Type B pancreatic cell (in vitro differentiated cells): ENCODE results near the gene TOR1AIP1. TPM values are rescaled to one million over a fixed set of nuclear protein-coding genes. Genes with fewer than 3 reads are reported as not detected.

Experiments used
- DNase-seq: peaks from one replicate; pipeline ENCODE4 v3.0.0; 2021; ENCODE audit warnings: mixed read lengths; ENCODE audit not compliant: unreplicated experiment; ENCODE audit errors: extremely low spot score
- H3K27ac Mint-ChIP-seq: 2 replicates; pipeline ENCODE4 v1.8.0; 2021; ENCODE audit warnings: mild to moderate bottlenecking, mixed read lengths
- H3K27me3 Mint-ChIP-seq: 2 replicates; pipeline ENCODE4 v1.8.0; 2021; ENCODE audit warnings: mixed read lengths
- H3K36me3 Mint-ChIP-seq: 2 replicates; pipeline ENCODE4 v1.8.0; 2021; ENCODE audit warnings: mixed read lengths
- H3K4me1 Mint-ChIP-seq: one replicate; pipeline ENCODE4 v1.8.0; 2021; ENCODE audit warnings: mixed read lengths; ENCODE audit not compliant: unreplicated experiment
- H3K4me3 Mint-ChIP-seq: 2 replicates; pipeline ENCODE4 v1.8.0; 2021; ENCODE audit warnings: mild to moderate bottlenecking, mixed read lengths
- H3K9me3 Mint-ChIP-seq: 2 replicates; pipeline ENCODE4 v1.8.0; 2021; ENCODE audit warnings: mixed read lengths
- total RNA-seq: library from RNA; stranded (reverse); gene quantifications from 2 replicates; pipeline ENCODE4 v1.2.1, GENCODE V29; 2021; ENCODE audit warnings: low replicate concordance
- TF ChIP-seq, protein P1 (sequence below): fragments of 200-600 bp; sonication (generic); conservative IDR thresholded peaks from 2 replicates; pipeline ENCODE4 v1.5.0; 2021; ENCODE audit warnings: antibody characterized with exemption, mild to moderate bottlenecking

Gene TOR1AIP1
- total RNA-seq, 1 donor from 2014 or later: 22.7 TPM

DNA sequence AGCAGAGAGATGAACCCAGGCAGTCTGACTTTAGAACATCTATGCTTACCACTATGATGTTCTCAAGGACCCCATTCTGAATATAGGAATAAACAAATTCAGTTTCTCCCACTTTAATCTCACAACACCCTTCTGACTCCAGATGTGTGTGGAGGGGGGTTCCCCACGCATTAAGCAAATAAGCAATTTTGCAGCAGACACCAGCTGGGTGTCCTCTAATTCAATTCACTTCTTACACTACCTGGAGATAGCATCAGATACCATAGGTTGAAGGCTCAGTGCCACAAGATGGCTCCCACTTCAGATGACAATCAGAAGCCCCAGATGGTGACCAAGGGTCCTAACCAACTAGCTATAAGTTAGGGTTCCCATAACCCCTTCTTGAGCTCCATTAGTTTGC is 42.2 kb downstream of the TOR1AIP1 start:
- Mint-ChIP-seq H3K36me3 (peaks cover 5% of the 10 kb centered on the region), H3K9me3 (no peaks in the 10 kb centered on the region), H3K27me3 (no peaks in the 10 kb centered on the region), H3K4me1 (peaks cover 10% of the 10 kb centered on the region), H3K27ac (no peak overlapping the region), H3K4me3 (no peak overlapping the region)
- TF ChIP-seq, protein P1, sequence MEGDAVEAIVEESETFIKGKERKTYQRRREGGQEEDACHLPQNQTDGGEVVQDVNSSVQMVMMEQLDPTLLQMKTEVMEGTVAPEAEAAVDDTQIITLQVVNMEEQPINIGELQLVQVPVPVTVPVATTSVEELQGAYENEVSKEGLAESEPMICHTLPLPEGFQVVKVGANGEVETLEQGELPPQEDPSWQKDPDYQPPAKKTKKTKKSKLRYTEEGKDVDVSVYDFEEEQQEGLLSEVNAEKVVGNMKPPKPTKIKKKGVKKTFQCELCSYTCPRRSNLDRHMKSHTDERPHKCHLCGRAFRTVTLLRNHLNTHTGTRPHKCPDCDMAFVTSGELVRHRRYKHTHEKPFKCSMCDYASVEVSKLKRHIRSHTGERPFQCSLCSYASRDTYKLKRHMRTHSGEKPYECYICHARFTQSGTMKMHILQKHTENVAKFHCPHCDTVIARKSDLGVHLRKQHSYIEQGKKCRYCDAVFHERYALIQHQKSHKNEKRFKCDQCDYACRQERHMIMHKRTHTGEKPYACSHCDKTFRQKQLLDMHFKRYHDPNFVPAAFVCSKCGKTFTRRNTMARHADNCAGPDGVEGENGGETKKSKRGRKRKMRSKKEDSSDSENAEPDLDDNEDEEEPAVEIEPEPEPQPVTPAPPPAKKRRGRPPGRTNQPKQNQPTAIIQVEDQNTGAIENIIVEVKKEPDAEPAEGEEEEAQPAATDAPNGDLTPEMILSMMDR: no peak
- DNase-seq: no peak

DNA sequence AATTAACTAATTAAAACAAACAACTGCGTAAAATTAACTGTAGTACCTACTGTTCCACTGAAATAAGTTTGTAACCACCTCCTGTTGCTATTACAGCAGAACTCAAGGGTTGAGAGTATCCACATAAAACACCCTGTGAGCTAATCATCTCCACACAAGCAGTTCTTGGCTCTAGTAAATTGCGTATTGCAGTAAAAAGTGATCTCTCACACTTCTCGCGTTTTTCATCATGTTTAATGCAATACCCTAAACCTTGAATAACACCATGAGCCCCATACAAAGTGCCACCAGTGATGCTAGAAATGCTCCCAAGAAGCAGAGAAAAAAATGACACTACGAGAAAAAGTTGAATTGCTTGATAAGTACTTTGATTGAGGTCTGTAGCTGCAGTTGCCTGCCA is 43.2 kb downstream of the TOR1AIP1 start:
- H3K36me3 Mint-ChIP-seq: no peaks in the 10 kb centered on the region
- no peak overlapping the region for H3K4me3 Mint-ChIP-seq
- TF ChIP-seq, protein P1: no peak
- H3K9me3 Mint-ChIP-seq: no peaks in the 10 kb centered on the region
- H3K4me1 Mint-ChIP-seq: peaks cover 14% of the 10 kb centered on the region
- no peak for DNase-seq
- H3K27ac Mint-ChIP-seq: no peak overlapping the region
- H3K27me3 Mint-ChIP-seq: no peaks in the 10 kb centered on the region

DNA sequence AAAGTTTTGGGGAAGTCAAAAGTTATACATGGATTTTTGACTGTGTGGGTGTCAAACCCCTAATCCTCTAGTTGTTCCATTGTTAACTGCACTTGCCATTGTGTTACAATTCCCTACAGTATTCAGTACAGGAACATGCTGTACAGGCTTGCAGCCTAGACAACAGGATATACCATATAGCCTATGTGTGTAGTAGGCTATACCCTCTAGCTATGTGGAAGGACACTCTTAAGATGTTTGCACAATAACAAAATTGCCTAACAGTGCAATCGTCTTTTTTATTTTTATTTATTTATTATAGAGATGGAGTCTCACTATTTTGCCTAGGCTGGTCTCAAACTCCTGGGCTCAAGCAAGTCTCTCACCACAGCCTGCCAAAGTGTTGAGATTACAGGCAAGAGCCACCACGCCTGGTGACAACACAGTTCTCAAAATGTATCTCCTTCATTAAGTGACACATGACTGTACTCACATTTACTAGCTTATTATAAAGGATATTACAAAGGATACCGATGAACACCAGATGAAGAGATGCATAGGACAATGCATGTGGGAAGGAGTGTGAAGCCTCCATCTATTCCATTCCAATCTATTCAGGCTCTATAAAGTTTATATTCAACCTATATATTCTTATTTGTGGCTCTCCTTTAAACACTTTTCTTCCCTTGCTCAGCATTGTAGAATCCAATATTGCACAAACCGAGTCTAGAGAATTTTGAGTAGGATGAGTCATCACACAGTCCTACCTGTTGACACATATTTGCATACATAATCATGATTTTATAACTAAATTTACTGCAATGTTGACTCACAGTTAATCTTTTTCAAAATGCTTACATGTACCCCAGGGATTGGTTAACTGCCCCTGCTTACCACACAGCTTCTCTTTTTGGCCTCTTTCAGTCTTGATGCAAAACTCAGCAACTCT is 44.1 kb downstream of the TOR1AIP1 start:
- TF ChIP-seq, protein P1: no peak
- Mint-ChIP-seq H3K9me3 (no peaks in the 10 kb centered on the region), H3K4me3 (no peak overlapping the region), H3K4me1 (peaks cover 20% of the 10 kb centered on the region), H3K27ac (no peak overlapping the region), H3K36me3 (no peaks in the 10 kb centered on the region), H3K27me3 (no peaks in the 10 kb centered on the region)
- no peak for DNase-seq

DNA sequence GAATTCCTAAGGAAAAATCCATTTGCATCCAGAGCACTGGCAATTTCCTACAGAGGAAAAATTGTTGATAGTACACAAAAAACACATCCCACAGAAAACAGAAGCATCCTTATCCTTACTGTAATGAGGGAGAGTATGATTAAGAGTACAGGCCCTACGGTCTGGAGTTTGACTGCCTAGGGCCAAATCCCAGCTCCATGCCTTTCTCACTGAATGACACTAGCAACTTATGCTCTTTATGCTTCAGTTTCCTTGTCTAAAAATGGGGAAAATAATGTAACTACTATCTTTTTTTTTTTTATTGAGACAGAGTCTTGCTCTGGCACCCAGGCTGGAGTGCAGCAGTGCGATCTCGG is 44.7 kb downstream of the TOR1AIP1 start:
- TF ChIP-seq, protein P1: no peak
- no peaks in the 10 kb centered on the region for H3K9me3 Mint-ChIP-seq
- peaks cover 13% of the 10 kb centered on the region for H3K4me1 Mint-ChIP-seq
- no peak overlapping the region for H3K4me3 Mint-ChIP-seq
- no peak overlapping the region for H3K27ac Mint-ChIP-seq
- H3K36me3 Mint-ChIP-seq: no peaks in the 10 kb centered on the region
- DNase-seq: no peak
- no peaks in the 10 kb centered on the region for H3K27me3 Mint-ChIP-seq

DNA sequence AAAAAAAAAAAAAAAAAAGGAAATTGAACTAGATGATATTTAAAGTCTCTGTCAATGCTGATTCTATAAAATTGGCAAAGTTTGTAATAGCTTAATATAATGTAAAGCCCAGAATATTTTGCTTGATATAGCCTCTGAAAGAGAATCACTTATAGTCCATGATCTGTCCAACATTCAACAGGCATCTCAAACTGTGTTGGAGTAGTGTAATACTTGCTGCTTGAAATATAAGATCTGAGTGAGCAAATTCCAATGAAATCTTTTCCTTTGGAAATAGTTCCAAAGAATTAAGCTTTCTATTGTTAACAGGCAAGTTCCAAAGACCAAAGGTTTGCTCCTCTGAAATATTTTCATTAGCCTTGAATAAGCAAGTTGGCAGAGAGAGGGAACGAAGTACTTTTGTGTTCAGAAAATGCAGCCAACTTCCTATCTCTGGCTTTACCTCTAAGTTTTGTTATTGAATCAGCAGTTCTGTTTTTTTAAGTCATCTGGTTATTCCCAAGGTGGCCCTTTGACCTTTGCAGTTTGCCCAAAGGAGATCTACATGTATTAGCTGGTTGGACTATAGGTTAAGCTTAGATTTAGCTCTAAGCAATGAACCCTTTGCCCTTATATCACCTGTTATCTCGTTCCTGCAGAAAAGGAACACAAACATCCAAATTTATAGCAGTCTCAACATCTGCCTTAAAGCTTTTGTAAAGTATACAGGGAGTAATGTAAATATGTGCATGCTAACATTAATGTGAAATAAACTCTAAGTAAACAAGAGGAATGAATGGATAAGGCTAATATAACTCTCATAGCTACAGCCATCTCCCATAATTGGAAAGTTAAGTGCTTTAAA is 48.1 kb downstream of the TOR1AIP1 start:
- TF ChIP-seq, protein P1: no peak
- no peaks in the 10 kb centered on the region for H3K27me3 Mint-ChIP-seq

More for the DNA sequence above, 48.1 kb downstream of the TOR1AIP1 start:
- no peaks in the 10 kb centered on the region for H3K36me3 Mint-ChIP-seq
- H3K27ac Mint-ChIP-seq: no peak overlapping the region
- H3K4me3 Mint-ChIP-seq: no peak overlapping the region
- DNase-seq: no peak
- no peaks in the 10 kb centered on the region for H3K9me3 Mint-ChIP-seq
- H3K4me1 Mint-ChIP-seq: peaks cover 11% of the 10 kb centered on the region
